Measurements from ENCODE around the gene FBXO42. TPM values are rescaled to one million over a fixed set of nuclear protein-coding genes. Genes with fewer than 3 reads are reported as not detected.
A peak's percentile ranks its signal among the peaks of the same experiment; 100 is the strongest.

The FBXO42 gene
- total RNA-seq, 1 donor, result 16.3 TPM

- peaks cover 28% of the 10 kb centered on the region for H3K4me1 ChIP-seq (ENCODE audit: insufficient read depth, low read length)
- H3K4me3 ChIP-seq (ENCODE audit: insufficient read depth, low read length), result no peak overlapping the region
- H4K20me1 ChIP-seq (ENCODE audit: insufficient read depth, low read length), result peaks cover 25% of the 10 kb centered on the region
- H3K27ac ChIP-seq (ENCODE audit: low read depth, low read length), result no peak overlapping the region
- TF ChIP-seq, protein P1, sequence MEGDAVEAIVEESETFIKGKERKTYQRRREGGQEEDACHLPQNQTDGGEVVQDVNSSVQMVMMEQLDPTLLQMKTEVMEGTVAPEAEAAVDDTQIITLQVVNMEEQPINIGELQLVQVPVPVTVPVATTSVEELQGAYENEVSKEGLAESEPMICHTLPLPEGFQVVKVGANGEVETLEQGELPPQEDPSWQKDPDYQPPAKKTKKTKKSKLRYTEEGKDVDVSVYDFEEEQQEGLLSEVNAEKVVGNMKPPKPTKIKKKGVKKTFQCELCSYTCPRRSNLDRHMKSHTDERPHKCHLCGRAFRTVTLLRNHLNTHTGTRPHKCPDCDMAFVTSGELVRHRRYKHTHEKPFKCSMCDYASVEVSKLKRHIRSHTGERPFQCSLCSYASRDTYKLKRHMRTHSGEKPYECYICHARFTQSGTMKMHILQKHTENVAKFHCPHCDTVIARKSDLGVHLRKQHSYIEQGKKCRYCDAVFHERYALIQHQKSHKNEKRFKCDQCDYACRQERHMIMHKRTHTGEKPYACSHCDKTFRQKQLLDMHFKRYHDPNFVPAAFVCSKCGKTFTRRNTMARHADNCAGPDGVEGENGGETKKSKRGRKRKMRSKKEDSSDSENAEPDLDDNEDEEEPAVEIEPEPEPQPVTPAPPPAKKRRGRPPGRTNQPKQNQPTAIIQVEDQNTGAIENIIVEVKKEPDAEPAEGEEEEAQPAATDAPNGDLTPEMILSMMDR (IDR thresholded peaks at IDR 0.05; ENCODE audit: extremely low read depth, low read depth, low read length), result no peak
- H3K4me2 ChIP-seq (ENCODE audit: insufficient read depth, low read length), result no peak overlapping the region
- H3K9me3 ChIP-seq (ENCODE audit: low read depth, low read length), result no peaks in the 10 kb centered on the region
- peaks cover 5% of the 10 kb centered on the region for H3K36me3 ChIP-seq (ENCODE audit: insufficient read depth, low read length)
- H3K79me2 ChIP-seq (ENCODE audit: insufficient read depth, low read length), result no peaks in the 10 kb centered on the region
- no peak for DNase-seq (ENCODE audit: insufficient read length, low spot score, missing footprints)
- no peaks in the 10 kb centered on the region for H3K27me3 ChIP-seq (ENCODE audit: insufficient read depth, low read length)
- H2AFZ ChIP-seq (ENCODE audit: low read length), result no peak overlapping the region
Observed at GRCh38 chr1:16245476-16246196, 106.6 kb downstream of the FBXO42 start.

DNA sequence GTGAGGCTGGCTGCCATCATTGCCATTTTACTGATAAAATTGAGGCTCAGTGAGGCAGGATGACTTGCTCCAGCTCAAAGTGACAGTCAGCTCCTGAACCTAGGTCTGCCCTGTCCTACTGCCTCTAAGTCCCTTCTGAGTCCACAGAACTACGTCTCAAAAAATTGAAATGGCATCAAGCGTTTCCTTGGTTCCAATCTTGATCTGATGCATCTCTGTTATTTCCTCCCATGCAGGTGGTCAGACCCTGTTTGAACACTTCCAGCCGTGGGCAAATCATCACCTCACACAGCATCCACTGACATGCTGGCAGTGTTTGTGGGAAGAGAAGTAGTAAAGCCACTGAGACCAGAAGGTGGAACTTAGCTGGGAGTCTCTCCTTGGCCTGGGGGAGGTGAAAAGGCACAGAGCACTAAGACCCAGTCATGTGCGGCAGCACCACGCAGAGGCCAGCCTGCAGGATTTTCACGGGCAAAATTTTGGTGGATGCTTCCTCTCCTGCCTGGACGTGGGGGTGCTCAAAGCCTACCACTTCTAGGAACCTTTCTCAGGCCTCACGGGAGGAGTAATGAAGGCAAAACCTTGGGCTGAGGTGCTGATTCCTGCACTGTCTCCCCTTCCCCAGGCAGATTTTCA lies 107.5 kb downstream of the FBXO42 start:
- Histone ChIP-seq H3K4me2 (ENCODE audit: insufficient read depth, low read length) (no peak overlapping the region), H3K27ac (ENCODE audit: low read depth, low read length) (no peak overlapping the region), H2AFZ (ENCODE audit: low read length) (no peak overlapping the region), H3K4me1 (ENCODE audit: insufficient read depth, low read length) (peaks cover 21% of the 10 kb centered on the region), H3K79me2 (ENCODE audit: insufficient read depth, low read length) (no peaks in the 10 kb centered on the region), H3K27me3 (ENCODE audit: insufficient read depth, low read length) (no peaks in the 10 kb centered on the region), H3K9me3 (ENCODE audit: low read depth, low read length) (no peaks in the 10 kb centered on the region), H4K20me1 (ENCODE audit: insufficient read depth, low read length) (peaks cover 22% of the 10 kb centered on the region), H3K4me3 (ENCODE audit: insufficient read depth, low read length) (no peak overlapping the region), H3K36me3 (ENCODE audit: insufficient read depth, low read length) (peaks cover 5% of the 10 kb centered on the region)
- TF ChIP-seq, protein P1 (IDR thresholded peaks at IDR 0.05; ENCODE audit: extremely low read depth, low read depth, low read length), result no peak
- no peak for DNase-seq (ENCODE audit: insufficient read length, low spot score, missing footprints)

DNA sequence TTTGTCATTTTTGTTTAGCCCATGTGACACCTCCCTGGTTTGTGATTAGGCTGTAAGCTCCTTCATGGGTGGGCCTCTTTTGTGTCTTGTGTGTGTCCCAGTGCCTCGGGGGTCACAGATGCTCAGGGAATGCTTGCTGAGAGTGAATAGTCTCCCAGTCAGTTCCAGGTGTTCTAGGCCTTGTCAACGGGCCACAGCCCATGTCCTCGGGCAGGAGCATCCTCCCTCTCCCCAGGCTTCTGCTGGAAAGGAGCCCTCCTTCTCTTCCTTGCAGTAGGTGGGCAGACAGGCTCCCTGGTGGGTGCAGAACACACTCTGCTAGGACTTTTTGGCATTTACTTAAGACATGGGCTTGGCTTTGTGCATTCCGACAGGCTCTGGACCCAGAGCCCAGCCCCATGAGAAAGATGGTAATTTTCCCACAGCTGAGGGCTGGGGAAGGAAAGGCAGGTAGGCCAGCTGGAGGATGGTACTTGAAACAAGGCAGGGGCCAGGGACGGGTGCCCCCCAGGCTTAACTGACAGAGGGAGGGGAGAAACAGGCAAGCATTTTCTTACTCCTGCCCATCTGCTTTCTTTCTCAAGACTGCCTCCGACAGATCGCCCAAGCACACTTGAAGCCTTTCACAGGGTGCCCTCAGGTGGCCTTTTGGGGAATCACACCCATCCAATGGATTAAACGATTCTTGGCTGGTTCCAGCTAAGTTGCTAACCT lies 108.2 kb downstream of the FBXO42 start:
- Histone ChIP-seq H2AFZ (ENCODE audit: low read length) (no peak overlapping the region), H3K9me3 (ENCODE audit: low read depth, low read length) (no peaks in the 10 kb centered on the region), H3K4me3 (ENCODE audit: insufficient read depth, low read length) (no peak overlapping the region), H3K4me2 (ENCODE audit: insufficient read depth, low read length) (peak overlapping the region; percentile 48), H3K27me3 (ENCODE audit: insufficient read depth, low read length) (no peaks in the 10 kb centered on the region), H3K4me1 (ENCODE audit: insufficient read depth, low read length) (peaks cover 15% of the 10 kb centered on the region), H4K20me1 (ENCODE audit: insufficient read depth, low read length) (peaks cover 17% of the 10 kb centered on the region), H3K27ac (ENCODE audit: low read depth, low read length) (no peak overlapping the region), H3K79me2 (ENCODE audit: insufficient read depth, low read length) (no peaks in the 10 kb centered on the region), H3K36me3 (ENCODE audit: insufficient read depth, low read length) (peaks cover 5% of the 10 kb centered on the region)
- peak; percentile 93 for DNase-seq (ENCODE audit: insufficient read length, low spot score, missing footprints)
- TF ChIP-seq, protein P1 (IDR thresholded peaks at IDR 0.05; ENCODE audit: extremely low read depth, low read depth, low read length), result peak; percentile 94

DNA sequence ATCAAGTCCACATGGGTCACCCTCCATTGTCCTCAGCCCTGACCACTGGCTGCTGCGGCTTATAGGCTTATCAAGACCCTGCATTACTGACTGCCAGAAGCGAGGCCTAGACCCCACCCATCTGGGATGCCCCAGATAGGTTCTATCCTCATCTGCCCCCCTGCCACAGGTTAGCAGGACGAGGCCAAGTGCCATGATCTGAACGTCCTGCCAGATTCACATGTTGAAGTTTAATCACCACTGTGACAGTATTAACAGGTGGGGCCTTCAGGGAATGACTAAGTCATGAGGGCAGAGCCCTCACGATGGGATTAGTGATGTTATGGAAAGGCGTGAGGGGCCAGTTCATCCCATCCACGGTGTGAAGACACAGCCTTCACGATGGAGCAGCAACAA lies 109.1 kb downstream of the FBXO42 start:
- DNase-seq (ENCODE audit: insufficient read length, low spot score, missing footprints), result peak; percentile 63
- Histone ChIP-seq H3K27ac (ENCODE audit: low read depth, low read length) (no peak overlapping the region), H4K20me1 (ENCODE audit: insufficient read depth, low read length) (peaks cover 8% of the 10 kb centered on the region), H2AFZ (ENCODE audit: low read length) (no peak overlapping the region), H3K27me3 (ENCODE audit: insufficient read depth, low read length) (no peaks in the 10 kb centered on the region), H3K4me1 (ENCODE audit: insufficient read depth, low read length) (peaks cover 6% of the 10 kb centered on the region), H3K36me3 (ENCODE audit: insufficient read depth, low read length) (peaks cover 5% of the 10 kb centered on the region), H3K9me3 (ENCODE audit: low read depth, low read length) (no peaks in the 10 kb centered on the region), H3K79me2 (ENCODE audit: insufficient read depth, low read length) (no peaks in the 10 kb centered on the region), H3K4me3 (ENCODE audit: insufficient read depth, low read length) (no peak overlapping the region), H3K4me2 (ENCODE audit: insufficient read depth, low read length) (no peak overlapping the region)
- TF ChIP-seq, protein P1 (IDR thresholded peaks at IDR 0.05; ENCODE audit: extremely low read depth, low read depth, low read length), result no peak
